GM12892 (cell line): ENCODE measurements around the gene SYN1.

ENCODE experiments used
- DNase-seq: peaks from one replicate; pipeline ENCODE4 v3.0.0; 2011; ENCODE audit not compliant: insufficient read length
- FAIRE-seq: peaks from 2 replicates; lab custom pipeline; 2011; peaks lifted over from hg19 to GRCh38; lab: Jason Lieb, UNC
- POLR2A ChIP-seq: IDR thresholded peaks from 2 replicates; pipeline ENCODE4 v1.6.1; 2011; ENCODE audit warnings: low read depth, low read length, control low read depth
- POLR2AphosphoS5 ChIP-seq: IDR thresholded peaks from 2 replicates; pipeline ENCODE4 v1.6.1; 2011; ENCODE audit warnings: low read depth, low read length, control low read depth
- TAF1 ChIP-seq: IDR thresholded peaks from 2 replicates; pipeline ENCODE4 v1.6.1; 2011; ENCODE audit warnings: low read depth, mild to moderate bottlenecking, control low read depth, low read length, borderline replicate concordance

SYN1 gene

GRCh38 chrX:47587091-47587891 lies 32.4 kb downstream of the SYN1 start:
- TF ChIP-seq POLR2A (no peak), POLR2AphosphoS5 (no peak), TAF1 (no peak)
- FAIRE-seq, result no peak
- no peak for DNase-seq

DNA sequence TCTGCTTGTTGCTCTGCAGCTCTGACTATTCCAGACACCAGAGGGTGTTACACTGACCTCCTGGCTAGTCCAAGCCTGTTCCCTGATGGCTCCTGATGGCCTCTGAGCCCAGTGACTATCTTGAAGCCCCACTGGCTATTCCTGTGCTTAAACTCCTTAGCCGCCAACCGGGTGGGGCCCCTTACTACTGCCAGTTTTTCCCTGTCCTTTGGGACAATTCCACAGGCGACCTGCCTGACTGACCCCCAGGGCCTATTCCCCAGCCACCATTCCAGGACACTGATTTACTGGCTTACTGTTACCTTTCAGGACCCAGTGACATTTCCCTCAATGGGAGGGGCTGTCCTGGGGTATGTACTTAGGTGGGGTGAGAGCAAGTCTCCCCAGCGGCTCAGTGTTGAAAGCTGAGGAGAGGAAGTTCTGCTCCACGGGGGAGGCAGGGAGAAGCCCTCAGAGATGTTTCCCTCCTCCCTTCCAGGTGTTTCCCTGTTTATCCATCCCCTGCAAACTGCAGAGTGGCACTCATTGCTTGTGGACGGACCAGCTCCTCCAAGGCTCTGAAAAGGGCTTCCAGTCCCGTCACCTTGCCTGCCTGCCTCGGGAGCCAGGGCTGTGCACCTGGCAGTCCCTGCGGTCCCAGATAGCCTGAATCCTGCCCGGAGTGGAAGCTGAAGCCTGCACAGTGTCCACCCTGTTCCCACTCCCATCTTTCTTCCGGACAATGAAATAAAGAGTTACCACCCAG lies 33.4 kb downstream of the SYN1 start:
- TF ChIP-seq POLR2A (no peak), POLR2AphosphoS5 (no peak), TAF1 (no peak)
- FAIRE-seq (no peak), DNase-seq (no peak)

DNA sequence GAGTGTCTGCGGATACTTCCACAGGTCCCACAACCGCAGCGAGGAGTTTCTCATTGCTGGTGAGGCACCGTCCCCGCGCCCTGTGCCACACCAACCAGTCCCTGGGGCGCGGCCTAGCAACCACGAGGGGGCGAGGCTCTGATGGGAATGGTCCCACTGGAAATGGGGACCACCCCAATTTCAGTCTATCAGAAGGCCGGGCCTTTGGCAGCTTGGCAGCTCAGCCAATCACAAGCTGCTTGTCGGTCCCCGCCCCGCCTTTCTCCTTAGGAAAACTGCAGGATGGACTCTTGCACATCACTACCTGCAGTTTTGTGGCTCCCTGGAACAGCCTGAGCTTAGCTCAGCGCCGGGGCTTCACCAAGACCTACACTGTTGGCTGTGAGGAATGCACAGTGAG lies 34.4 kb downstream of the SYN1 start:
- no peak for FAIRE-seq
- DNase-seq, result no peak
- TF ChIP-seq TAF1 (no peak), POLR2A (no peak), POLR2AphosphoS5 (no peak)

DNA sequence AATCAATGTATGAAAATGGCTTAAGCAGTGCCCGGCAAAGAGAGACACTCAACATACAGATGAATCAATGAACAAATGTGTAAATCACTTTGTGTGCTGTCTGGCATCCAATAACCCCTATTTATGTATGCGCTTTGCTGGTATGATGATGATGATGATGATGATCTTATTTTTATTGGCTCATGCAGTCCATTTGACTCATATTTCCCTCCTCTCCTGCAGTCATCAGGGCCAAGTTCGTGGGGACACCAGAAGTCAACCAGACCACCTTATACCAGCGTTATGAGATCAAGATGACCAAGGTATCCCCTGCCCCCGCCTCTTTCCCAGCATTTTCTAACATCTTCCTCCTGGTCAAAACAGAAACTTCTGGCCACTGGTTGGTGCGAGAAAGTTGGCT lies 34.9 kb downstream of the SYN1 start:
- FAIRE-seq (no peak), DNase-seq (no peak)
- no peak for TF ChIP-seq POLR2AphosphoS5
- no peak for TF ChIP-seq TAF1

GRCh38 chrX:47583240-47583861 lies 36.3 kb downstream of the SYN1 start:
- FAIRE-seq, result no peak
- TF ChIP-seq POLR2A, result no peak
- no peak for TF ChIP-seq POLR2AphosphoS5
- TF ChIP-seq TAF1, result no peak
- no peak for DNase-seq

DNA sequence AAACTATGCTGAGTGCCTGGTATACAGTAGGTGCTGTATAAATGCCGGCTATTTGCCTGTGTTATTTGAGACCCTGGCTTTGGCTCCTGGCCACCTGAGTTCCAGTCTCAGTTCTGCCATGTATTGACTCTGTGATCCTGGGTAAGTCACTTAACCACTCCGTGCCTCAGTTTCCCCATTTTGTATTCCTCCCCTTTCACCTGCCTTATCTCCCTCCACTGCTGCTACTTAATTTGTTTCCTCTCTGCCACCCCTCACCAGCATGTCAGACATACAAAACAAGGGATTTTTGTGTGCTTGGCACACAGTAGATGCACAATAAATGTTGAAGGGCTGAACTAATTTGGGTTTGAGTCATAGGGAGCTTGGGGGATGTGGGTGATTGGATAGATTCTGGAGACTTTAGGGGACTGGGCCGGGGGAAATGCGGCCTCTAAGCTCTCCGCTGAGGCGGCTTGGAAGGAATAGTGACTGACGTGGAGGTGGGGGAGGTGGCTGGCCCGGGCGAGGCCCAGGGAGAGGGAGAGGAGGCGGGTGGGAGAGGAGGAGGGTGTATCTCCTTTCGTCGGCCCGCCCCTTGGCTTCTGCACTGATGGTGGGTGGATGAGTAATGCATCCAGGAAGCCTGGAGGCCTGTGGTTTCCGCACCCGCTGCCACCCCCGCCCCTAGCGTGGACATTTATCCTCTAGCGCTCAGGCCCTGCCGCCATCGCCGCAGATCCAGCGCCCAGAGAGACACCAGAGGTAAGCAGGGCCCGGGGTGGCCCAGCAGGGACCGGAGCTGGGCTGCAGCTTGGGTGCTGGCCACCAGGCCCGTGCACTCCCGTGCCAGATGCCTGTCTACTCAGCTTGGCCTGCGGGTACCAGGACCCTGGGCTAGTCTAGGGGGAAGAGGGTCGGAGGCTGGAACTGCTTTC lies 37.7 kb downstream of the SYN1 start, which contains the start of gene TIMP1:
Gene TIMP1, plus strand, starts transcription at position 706 of the 917 bp plus-strand sequence. CDS start 980 bp downstream, outside the sequence.
- peak; percentile 67 for TF ChIP-seq POLR2A
- no peak for TF ChIP-seq POLR2AphosphoS5
- TF ChIP-seq TAF1, result 0 out of 2 replicates have a peak, but pooled peaks have one; percentile 18
- peak; percentile 71 for DNase-seq
- FAIRE-seq, result peak; percentile 90

GRCh38 chrX:47579537-47579936 lies 40.1 kb downstream of the SYN1 start:
- TF ChIP-seq TAF1 (no peak), POLR2AphosphoS5 (no peak), POLR2A (no peak)
- FAIRE-seq (peak; percentile 65), DNase-seq (no peak)

- FAIRE-seq, result no peak
- TF ChIP-seq POLR2A (no peak), TAF1 (no peak), POLR2AphosphoS5 (no peak)
- DNase-seq, result no peak
These were observed 41.0 kb downstream of the SYN1 start for GRCh38 chrX:47578692-47579091.

DNA sequence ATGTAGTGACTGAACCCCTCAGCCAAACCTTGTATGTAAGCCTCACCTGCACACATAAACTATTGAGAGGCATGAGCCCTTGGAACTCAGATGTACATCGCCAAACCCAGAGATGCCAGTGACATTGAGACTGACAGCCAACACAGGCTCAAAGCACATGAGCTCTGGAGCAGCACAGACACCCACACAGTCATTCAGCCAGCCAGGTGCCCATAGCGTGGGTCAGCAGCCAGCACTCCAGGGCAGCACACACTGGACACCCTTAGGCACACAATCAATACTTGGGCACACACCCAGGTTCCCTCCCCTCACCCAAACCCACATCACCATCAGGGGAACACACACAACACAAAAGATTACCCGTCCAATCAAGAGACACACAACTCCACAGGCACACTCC lies 41.8 kb downstream of the SYN1 start:
- FAIRE-seq, result peak; percentile 48
- no peak for TF ChIP-seq POLR2A
- no peak for TF ChIP-seq TAF1
- no peak for DNase-seq

- FAIRE-seq, result no peak
- no peak for DNase-seq
- TF ChIP-seq POLR2A, result no peak
- no peak for TF ChIP-seq POLR2AphosphoS5
- no peak for TF ChIP-seq TAF1
These were observed 42.2 kb downstream of the SYN1 start for GRCh38 chrX:47577424-47577823.
